Measurements from ENCODE around the gene RBPJ. TPM values are rescaled to one million over a fixed set of nuclear protein-coding genes. Genes with fewer than 3 reads are reported as not detected.

Gene RBPJ
- total RNA-seq, 3 donors from 2014 or later = 164 to 194 (median 182) TPM

- ATAC-seq = no peak
- H3K4me3 Mint-ChIP-seq = no peak overlapping the region
- H3K4me1 Mint-ChIP-seq (ENCODE audit: low read depth) = no peaks in the 10 kb centered on the region
- H3K36me3 Mint-ChIP-seq (ENCODE audit: insufficient read depth) = no peaks in the 10 kb centered on the region
- DNase-seq = no peak
- H3K9me3 Mint-ChIP-seq = no peaks in the 10 kb centered on the region
- peaks cover 9% of the 10 kb centered on the region for H3K27me3 Mint-ChIP-seq (ENCODE audit: low read depth)
Observed at GRCh38 chr4:26468977-26469376, 148.2 kb downstream of the RBPJ start.

- ATAC-seq (no peak), DNase-seq (no peak)
- Mint-ChIP-seq H3K4me1 (ENCODE audit: low read depth) (no peaks in the 10 kb centered on the region), H3K4me3 (no peak overlapping the region), H3K9me3 (no peaks in the 10 kb centered on the region), H3K36me3 (ENCODE audit: insufficient read depth) (no peaks in the 10 kb centered on the region), H3K27me3 (ENCODE audit: low read depth) (peaks cover 3% of the 10 kb centered on the region)
Observed at GRCh38 chr4:26471890-26472289, 151.1 kb downstream of the RBPJ start.

- Mint-ChIP-seq H3K9me3 (no peaks in the 10 kb centered on the region), H3K27me3 (ENCODE audit: low read depth) (peaks cover 2% of the 10 kb centered on the region), H3K4me3 (no peak overlapping the region), H3K4me1 (ENCODE audit: low read depth) (no peaks in the 10 kb centered on the region), H3K36me3 (ENCODE audit: insufficient read depth) (no peaks in the 10 kb centered on the region)
- ATAC-seq = no peak
- DNase-seq = no peak
Observed at GRCh38 chr4:26473893-26474292, 153.1 kb downstream of the RBPJ start.

GRCh38 chr4:26474551-26474950 lies 153.7 kb downstream of the RBPJ start:
- H3K36me3 Mint-ChIP-seq (ENCODE audit: insufficient read depth) = no peaks in the 10 kb centered on the region
- ATAC-seq (no peak), DNase-seq (no peak)
- H3K4me1 Mint-ChIP-seq (ENCODE audit: low read depth) = no peaks in the 10 kb centered on the region
- H3K4me3 Mint-ChIP-seq = no peak overlapping the region
- peaks cover 2% of the 10 kb centered on the region for H3K27me3 Mint-ChIP-seq (ENCODE audit: low read depth)
- no peaks in the 10 kb centered on the region for H3K9me3 Mint-ChIP-seq

GRCh38 chr4:26475716-26476115 lies 154.9 kb downstream of the RBPJ start:
- no peak overlapping the region for H3K4me3 Mint-ChIP-seq

GRCh38 chr4:26476545-26476944 lies 155.7 kb downstream of the RBPJ start:
- no peak overlapping the region for H3K4me3 Mint-ChIP-seq

More at GRCh38 chr4:26475716-26476115, 154.9 kb downstream of the RBPJ start:
- Mint-ChIP-seq H3K27me3 (ENCODE audit: low read depth) (peaks cover 2% of the 10 kb centered on the region), H3K36me3 (ENCODE audit: insufficient read depth) (no peaks in the 10 kb centered on the region), H3K9me3 (no peaks in the 10 kb centered on the region), H3K4me1 (ENCODE audit: low read depth) (no peaks in the 10 kb centered on the region)
- DNase-seq (no peak), ATAC-seq (no peak)

GRCh38 chr4:26478330-26478729 lies 157.5 kb downstream of the RBPJ start:
- H3K27me3 Mint-ChIP-seq (ENCODE audit: low read depth) = peaks cover 2% of the 10 kb centered on the region
- no peak overlapping the region for H3K4me3 Mint-ChIP-seq
- no peaks in the 10 kb centered on the region for H3K4me1 Mint-ChIP-seq (ENCODE audit: low read depth)
- H3K36me3 Mint-ChIP-seq (ENCODE audit: insufficient read depth) = no peaks in the 10 kb centered on the region
- DNase-seq (no peak), ATAC-seq (no peak)
- no peaks in the 10 kb centered on the region for H3K9me3 Mint-ChIP-seq

More at GRCh38 chr4:26476545-26476944, 155.7 kb downstream of the RBPJ start:
- Mint-ChIP-seq H3K4me1 (ENCODE audit: low read depth) (no peaks in the 10 kb centered on the region), H3K9me3 (no peaks in the 10 kb centered on the region), H3K27me3 (ENCODE audit: low read depth) (peaks cover 2% of the 10 kb centered on the region), H3K36me3 (ENCODE audit: insufficient read depth) (no peaks in the 10 kb centered on the region)
- DNase-seq = no peak
- no peak for ATAC-seq

- H3K4me3 Mint-ChIP-seq = no peak overlapping the region
- no peaks in the 10 kb centered on the region for H3K9me3 Mint-ChIP-seq
- peaks cover 2% of the 10 kb centered on the region for H3K27me3 Mint-ChIP-seq (ENCODE audit: low read depth)
- no peak for DNase-seq
- no peaks in the 10 kb centered on the region for H3K36me3 Mint-ChIP-seq (ENCODE audit: insufficient read depth)
- H3K4me1 Mint-ChIP-seq (ENCODE audit: low read depth) = no peaks in the 10 kb centered on the region
- no peak for ATAC-seq
Observed at GRCh38 chr4:26482508-26483462, 162.0 kb downstream of the RBPJ start.

GRCh38 chr4:26484032-26484515 lies 163.3 kb downstream of the RBPJ start:
- ATAC-seq = no peak
- no peaks in the 10 kb centered on the region for H3K36me3 Mint-ChIP-seq (ENCODE audit: insufficient read depth)
- DNase-seq = no peak
- H3K4me1 Mint-ChIP-seq (ENCODE audit: low read depth) = no peaks in the 10 kb centered on the region
- no peak overlapping the region for H3K4me3 Mint-ChIP-seq
- H3K9me3 Mint-ChIP-seq = no peaks in the 10 kb centered on the region
- peaks cover 5% of the 10 kb centered on the region for H3K27me3 Mint-ChIP-seq (ENCODE audit: low read depth)

GRCh38 chr4:26484516-26484915 lies 163.7 kb downstream of the RBPJ start:
- ATAC-seq = no peak
- Mint-ChIP-seq H3K4me1 (ENCODE audit: low read depth) (no peaks in the 10 kb centered on the region), H3K9me3 (no peaks in the 10 kb centered on the region), H3K27me3 (ENCODE audit: low read depth) (peaks cover 6% of the 10 kb centered on the region), H3K36me3 (ENCODE audit: insufficient read depth) (no peaks in the 10 kb centered on the region), H3K4me3 (no peak overlapping the region)
- DNase-seq = no peak

Other genes with a start within 250 kb of the RBPJ start
- gene CCKAR, start 169.5 kb downstream of the RBPJ start, total RNA-seq = not detected

Data from activated T-cell treated with anti-CD3 and anti-CD28 coated beads, Interleukin-2, amount 50 U/mL, for 4 hours (primary cell).